ENCODE results near the gene CA10.

DNA sequence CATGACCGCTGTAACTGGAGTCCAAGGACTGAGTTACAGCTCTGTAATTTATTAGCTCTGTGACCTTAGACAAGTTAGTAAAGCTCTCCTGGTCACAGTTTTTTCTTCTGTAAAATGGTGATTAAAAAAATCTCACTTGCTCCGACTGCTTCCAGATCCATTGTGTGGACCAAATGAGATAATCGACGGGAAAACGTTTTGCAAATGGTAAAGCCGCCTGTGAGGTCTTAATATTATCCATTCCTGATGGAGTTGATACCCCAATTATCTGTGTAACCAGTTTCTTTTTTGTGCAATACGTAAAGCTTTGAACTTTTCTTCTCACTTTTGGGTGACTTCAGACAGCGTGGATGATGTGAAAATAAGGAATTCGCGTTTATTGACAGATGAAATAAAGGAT is 475.2 kb downstream of the CA10 start:
- TF ChIP-seq CTCF (IDR thresholded peaks at IDR 0.05; ENCODE audit: low read depth, low read length, poor library complexity, severe bottlenecking), result no peak
- no peak for TF ChIP-seq EZH2phosphoT487 (IDR thresholded peaks at IDR 0.05; ENCODE audit: borderline replicate concordance, low read length)

Measured in DOHH2 (cell line).